ENCODE data around the gene AGBL4.

Gene AGBL4

GRCh38 chr1:48693180-48693579 lies 1330.6 kb downstream of the AGBL4 start:
- Mint-ChIP-seq H3K4me1 (no peaks in the 10 kb centered on the region), H3K9me3 (no peaks in the 10 kb centered on the region), H3K4me3 (no peak overlapping the region), H3K27me3 (peaks cover 3% of the 10 kb centered on the region), H3K36me3 (ENCODE audit: low read depth) (no peaks in the 10 kb centered on the region), H3K27ac (no peak overlapping the region)
- DNase-seq (no peak), ATAC-seq (no peak)

GRCh38 chr1:48692235-48692634 lies 1331.5 kb downstream of the AGBL4 start:
- Mint-ChIP-seq H3K9me3 (no peaks in the 10 kb centered on the region), H3K4me3 (no peak overlapping the region), H3K27me3 (peaks cover 2% of the 10 kb centered on the region), H3K4me1 (no peaks in the 10 kb centered on the region), H3K27ac (no peak overlapping the region), H3K36me3 (ENCODE audit: low read depth) (no peaks in the 10 kb centered on the region)
- no peak for DNase-seq
- ATAC-seq = no peak

- peak; percentile 70 for ATAC-seq
- Mint-ChIP-seq H3K27me3 (peaks cover 2% of the 10 kb centered on the region), H3K4me1 (no peaks in the 10 kb centered on the region), H3K27ac (no peak overlapping the region), H3K9me3 (no peaks in the 10 kb centered on the region), H3K4me3 (no peak overlapping the region), H3K36me3 (ENCODE audit: low read depth) (no peaks in the 10 kb centered on the region)
- DNase-seq = no peak
These were observed 1332.2 kb downstream of the AGBL4 start for GRCh38 chr1:48691429-48692001.

- Mint-ChIP-seq H3K27me3 (peaks cover 1% of the 10 kb centered on the region), H3K27ac (no peak overlapping the region), H3K4me1 (no peaks in the 10 kb centered on the region), H3K9me3 (no peaks in the 10 kb centered on the region), H3K36me3 (ENCODE audit: low read depth) (no peaks in the 10 kb centered on the region), H3K4me3 (no peak overlapping the region)
- ATAC-seq (no peak), DNase-seq (no peak)
These were observed 1335.5 kb downstream of the AGBL4 start for GRCh38 chr1:48688102-48688760.

GRCh38 chr1:48687282-48688045 lies 1336.3 kb downstream of the AGBL4 start:
- no peak overlapping the region for H3K27ac Mint-ChIP-seq
- H3K27me3 Mint-ChIP-seq = peaks cover 1% of the 10 kb centered on the region
- H3K9me3 Mint-ChIP-seq = no peaks in the 10 kb centered on the region
- DNase-seq = no peak
- ATAC-seq = no peak
- H3K4me3 Mint-ChIP-seq = no peak overlapping the region
- no peaks in the 10 kb centered on the region for H3K4me1 Mint-ChIP-seq
- H3K36me3 Mint-ChIP-seq (ENCODE audit: low read depth) = no peaks in the 10 kb centered on the region

- Mint-ChIP-seq H3K36me3 (ENCODE audit: low read depth) (no peaks in the 10 kb centered on the region), H3K27ac (no peak overlapping the region), H3K27me3 (peaks cover 1% of the 10 kb centered on the region), H3K4me3 (no peak overlapping the region), H3K4me1 (no peaks in the 10 kb centered on the region), H3K9me3 (no peaks in the 10 kb centered on the region)
- DNase-seq (no peak), ATAC-seq (no peak)
These were observed 1337.6 kb downstream of the AGBL4 start for GRCh38 chr1:48686159-48686558.

- Mint-ChIP-seq H3K4me1 (no peaks in the 10 kb centered on the region), H3K27ac (no peak overlapping the region), H3K9me3 (no peaks in the 10 kb centered on the region), H3K27me3 (peaks cover 1% of the 10 kb centered on the region), H3K36me3 (ENCODE audit: low read depth) (no peaks in the 10 kb centered on the region), H3K4me3 (no peak overlapping the region)
- DNase-seq (no peak), ATAC-seq (no peak)
These were observed 1339.4 kb downstream of the AGBL4 start for GRCh38 chr1:48684381-48684780.

- peaks cover 1% of the 10 kb centered on the region for H3K27me3 Mint-ChIP-seq
- H3K36me3 Mint-ChIP-seq (ENCODE audit: low read depth) = no peaks in the 10 kb centered on the region
- H3K9me3 Mint-ChIP-seq = no peaks in the 10 kb centered on the region
- H3K4me1 Mint-ChIP-seq = no peaks in the 10 kb centered on the region
- no peak overlapping the region for H3K4me3 Mint-ChIP-seq
- DNase-seq (no peak), ATAC-seq (no peak)
- H3K27ac Mint-ChIP-seq = no peak overlapping the region
These were observed 1339.9 kb downstream of the AGBL4 start for GRCh38 chr1:48683839-48684238.

GRCh38 chr1:48681476-48682305 lies 1342.1 kb downstream of the AGBL4 start:
- Mint-ChIP-seq H3K4me3 (no peak overlapping the region), H3K36me3 (ENCODE audit: low read depth) (no peaks in the 10 kb centered on the region), H3K4me1 (no peaks in the 10 kb centered on the region), H3K27me3 (peaks cover 1% of the 10 kb centered on the region), H3K27ac (no peak overlapping the region), H3K9me3 (no peaks in the 10 kb centered on the region)
- no peak for ATAC-seq
- DNase-seq = no peak

- H3K36me3 Mint-ChIP-seq (ENCODE audit: low read depth) = no peaks in the 10 kb centered on the region
- H3K4me1 Mint-ChIP-seq = no peaks in the 10 kb centered on the region
- DNase-seq (no peak), ATAC-seq (no peak)
- H3K9me3 Mint-ChIP-seq = no peaks in the 10 kb centered on the region
- peaks cover 1% of the 10 kb centered on the region for H3K27me3 Mint-ChIP-seq
- H3K27ac Mint-ChIP-seq = no peak overlapping the region
- no peak overlapping the region for H3K4me3 Mint-ChIP-seq
These were observed 1343.2 kb downstream of the AGBL4 start for GRCh38 chr1:48680411-48681035.

- DNase-seq = no peak
- no peak overlapping the region for H3K27ac Mint-ChIP-seq
- H3K4me1 Mint-ChIP-seq = peaks cover 4% of the 10 kb centered on the region
- peaks cover 5% of the 10 kb centered on the region for H3K27me3 Mint-ChIP-seq
- no peaks in the 10 kb centered on the region for H3K36me3 Mint-ChIP-seq (ENCODE audit: low read depth)
- no peak overlapping the region for H3K4me3 Mint-ChIP-seq
- ATAC-seq = no peak
- no peaks in the 10 kb centered on the region for H3K9me3 Mint-ChIP-seq
These were observed 1343.9 kb downstream of the AGBL4 start for GRCh38 chr1:48679859-48680258.

- no peak for ATAC-seq
- H3K9me3 Mint-ChIP-seq = no peaks in the 10 kb centered on the region
- no peak for DNase-seq
- peaks cover 4% of the 10 kb centered on the region for H3K4me1 Mint-ChIP-seq
- no peak overlapping the region for H3K4me3 Mint-ChIP-seq
- H3K36me3 Mint-ChIP-seq (ENCODE audit: low read depth) = no peaks in the 10 kb centered on the region
- H3K27ac Mint-ChIP-seq = no peak overlapping the region
- H3K27me3 Mint-ChIP-seq = peaks cover 8% of the 10 kb centered on the region
These were observed 1344.8 kb downstream of the AGBL4 start for GRCh38 chr1:48678710-48679505.

- DNase-seq (peak; percentile 46), ATAC-seq (no peak)
- no peaks in the 10 kb centered on the region for H3K9me3 Mint-ChIP-seq
- peaks cover 4% of the 10 kb centered on the region for H3K4me1 Mint-ChIP-seq
- no peak overlapping the region for H3K27ac Mint-ChIP-seq
- H3K27me3 Mint-ChIP-seq = peaks cover 8% of the 10 kb centered on the region
- no peaks in the 10 kb centered on the region for H3K36me3 Mint-ChIP-seq (ENCODE audit: low read depth)
- no peak overlapping the region for H3K4me3 Mint-ChIP-seq
These were observed 1346.2 kb downstream of the AGBL4 start for GRCh38 chr1:48677306-48678287.
